ENCODE results near the gene BSDC1.

The BSDC1 gene

GRCh38 chr1:32335790-32336590 lies 58.3 kb downstream of the BSDC1 start, which contains the start of gene MARCKSL1:
MARCKSL1 (minus strand) TSS chr1:32336233; CDS start chr1:32336033, 200 bp downstream.
- H3K18ac ChIP-seq (ENCODE audit: low read length) = peak within 1 kb of the TSS; percentile 99
- peaks cover 0 to 2% of the 10 kb centered on the region in 2 donors for H3K9me3 ChIP-seq (replicated peaks in 1 of 2; ENCODE audit: control insufficient read depth in 2 of 2, insufficient read depth in 1 of 2, low read depth in 1 of 2, low read length in 2 of 2)
- peak within 1 kb of the TSS; percentile 66 for H3K27ac ChIP-seq (replicated peaks; ENCODE audit: low read length)
- no CpG with 5 or more reads among the region's 95 CpGs for WGBS, 2 donors (ENCODE audit: extremely low coverage in 2 of 2, insufficient read length in 2 of 2, insufficient replicate concordance in 1 of 2)
- peak within 1 kb of the TSS; percentile 77 for H2AK5ac ChIP-seq (ENCODE audit: low read depth, low read length)
- peak within 1 kb of the TSS; percentile 88 for H2BK5ac ChIP-seq (ENCODE audit: low read length)
- no peaks in the 10 kb centered on the region for H3K27me3 ChIP-seq (ENCODE audit: control insufficient read depth in 3 of 3, insufficient read depth in 3 of 3, low read depth in 1 of 3, low read length in 3 of 3)
- H3K4ac ChIP-seq (ENCODE audit: low read length) = peak within 1 kb of the TSS; percentile 55
- peak within 1 kb of the TSS; percentile 66 for H2BK15ac ChIP-seq (ENCODE audit: low read length)
- peaks cover 33 to 41% of the 10 kb centered on the region in 2 donors for H3K36me3 ChIP-seq (replicated peaks in 1 of 2; ENCODE audit: control insufficient read depth in 2 of 2, insufficient read depth in 2 of 2, low read length in 2 of 2)
- peaks cover 33 to 38% of the 10 kb centered on the region in 2 donors for H3K4me1 ChIP-seq (ENCODE audit: control insufficient read depth in 2 of 2, insufficient read depth in 1 of 2, low read depth in 1 of 2, low read length in 2 of 2)
- H2AFZ ChIP-seq (ENCODE audit: low read length) = peak within 1 kb of the TSS; percentile 87
- peak within 1 kb of the TSS; percentile 98 for H3K9ac ChIP-seq (ENCODE audit: low read depth, low read length, poor library complexity)
- H3K23ac ChIP-seq (ENCODE audit: low read depth, low read length, poor library complexity) = peak within 1 kb of the TSS; percentile 95
- H3K4me2 ChIP-seq (ENCODE audit: insufficient read depth, low read length, poor library complexity, severe bottlenecking) = peak within 1 kb of the TSS; percentile 72
- peak; percentile 86 for DNase-seq (ENCODE audit: low spot score)
- H4K91ac ChIP-seq (ENCODE audit: low read depth, low read length, poor library complexity) = peak within 1 kb of the TSS; percentile 62
- H3K79me1 ChIP-seq (ENCODE audit: low read depth, low read length) = peaks cover 2% of the 10 kb centered on the region
- no peak within 1 kb of the TSS for H2BK12ac ChIP-seq (ENCODE audit: low read length)
- H3K14ac ChIP-seq (ENCODE audit: low read length) = peak within 1 kb of the TSS; percentile 86
- H3K4me3 ChIP-seq (ENCODE audit: low read length in 2 of 2) = peak within 1 kb of the TSS; percentile 82 to 98
- H4K8ac ChIP-seq (ENCODE audit: low read depth, low read length) = no peak within 1 kb of the TSS
- no peak within 1 kb of the TSS for H2BK120ac ChIP-seq (ENCODE audit: low read depth, low read length)

DNA sequence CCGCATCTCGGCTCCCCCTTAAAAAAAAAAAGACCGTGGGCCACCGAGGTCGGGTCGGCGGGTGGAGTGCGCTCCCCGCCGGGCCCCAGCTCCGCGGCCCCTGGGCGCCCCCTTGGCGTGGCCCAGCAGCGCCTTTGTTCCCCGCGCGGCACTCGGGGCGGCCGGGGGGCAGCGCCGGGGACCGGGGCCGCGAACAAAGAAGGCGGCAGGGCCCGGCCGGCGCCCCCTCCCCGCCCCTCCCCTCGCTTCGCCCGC lies 58.8 kb downstream of the BSDC1 start:
- peak overlapping the region; percentile 82 to 98 for H3K4me3 ChIP-seq (ENCODE audit: low read length in 2 of 2)
- no peak overlapping the region for H2AFZ ChIP-seq (ENCODE audit: low read length)
- H3K4me1 ChIP-seq (ENCODE audit: control insufficient read depth in 2 of 2, insufficient read depth in 1 of 2, low read depth in 1 of 2, low read length in 2 of 2) = peaks cover 33 to 38% of the 10 kb centered on the region in 2 donors
- no peak overlapping the region for H2BK12ac ChIP-seq (ENCODE audit: low read length)
- H3K27me3 ChIP-seq (ENCODE audit: control insufficient read depth in 3 of 3, insufficient read depth in 3 of 3, low read depth in 1 of 3, low read length in 3 of 3) = no peaks in the 10 kb centered on the region
- H3K18ac ChIP-seq (ENCODE audit: low read length) = peak overlapping the region; percentile 95
- peaks cover 2% of the 10 kb centered on the region for H3K79me1 ChIP-seq (ENCODE audit: low read depth, low read length)
- no peak overlapping the region for H3K14ac ChIP-seq (ENCODE audit: low read length)
- peaks cover 0 to 2% of the 10 kb centered on the region in 2 donors for H3K9me3 ChIP-seq (replicated peaks in 1 of 2; ENCODE audit: control insufficient read depth in 2 of 2, insufficient read depth in 1 of 2, low read depth in 1 of 2, low read length in 2 of 2)
- peak overlapping the region; percentile 72 for H3K4me2 ChIP-seq (ENCODE audit: insufficient read depth, low read length, poor library complexity, severe bottlenecking)
- no peak overlapping the region for H3K23ac ChIP-seq (ENCODE audit: low read depth, low read length, poor library complexity)
- H3K4ac ChIP-seq (ENCODE audit: low read length) = no peak overlapping the region
- H2BK15ac ChIP-seq (ENCODE audit: low read length) = no peak overlapping the region
- H2BK120ac ChIP-seq (ENCODE audit: low read depth, low read length) = no peak overlapping the region
- H3K27ac ChIP-seq (replicated peaks; ENCODE audit: low read length) = peak overlapping the region; percentile 66
- WGBS, 2 donors (ENCODE audit: extremely low coverage in 2 of 2, insufficient read length in 2 of 2, insufficient replicate concordance in 1 of 2) = no CpG with 5 or more reads among the region's 34 CpGs
- H2AK5ac ChIP-seq (ENCODE audit: low read depth, low read length) = peak overlapping the region; percentile 77
- H3K9ac ChIP-seq (ENCODE audit: low read depth, low read length, poor library complexity) = no peak overlapping the region
- H4K91ac ChIP-seq (ENCODE audit: low read depth, low read length, poor library complexity) = no peak overlapping the region
- H2BK5ac ChIP-seq (ENCODE audit: low read length) = peak overlapping the region; percentile 88
- no peak for DNase-seq (ENCODE audit: low spot score)
- H4K8ac ChIP-seq (ENCODE audit: low read depth, low read length) = no peak overlapping the region
- peaks cover 36 to 47% of the 10 kb centered on the region in 2 donors for H3K36me3 ChIP-seq (replicated peaks in 1 of 2; ENCODE audit: control insufficient read depth in 2 of 2, insufficient read depth in 2 of 2, low read length in 2 of 2)

DNA sequence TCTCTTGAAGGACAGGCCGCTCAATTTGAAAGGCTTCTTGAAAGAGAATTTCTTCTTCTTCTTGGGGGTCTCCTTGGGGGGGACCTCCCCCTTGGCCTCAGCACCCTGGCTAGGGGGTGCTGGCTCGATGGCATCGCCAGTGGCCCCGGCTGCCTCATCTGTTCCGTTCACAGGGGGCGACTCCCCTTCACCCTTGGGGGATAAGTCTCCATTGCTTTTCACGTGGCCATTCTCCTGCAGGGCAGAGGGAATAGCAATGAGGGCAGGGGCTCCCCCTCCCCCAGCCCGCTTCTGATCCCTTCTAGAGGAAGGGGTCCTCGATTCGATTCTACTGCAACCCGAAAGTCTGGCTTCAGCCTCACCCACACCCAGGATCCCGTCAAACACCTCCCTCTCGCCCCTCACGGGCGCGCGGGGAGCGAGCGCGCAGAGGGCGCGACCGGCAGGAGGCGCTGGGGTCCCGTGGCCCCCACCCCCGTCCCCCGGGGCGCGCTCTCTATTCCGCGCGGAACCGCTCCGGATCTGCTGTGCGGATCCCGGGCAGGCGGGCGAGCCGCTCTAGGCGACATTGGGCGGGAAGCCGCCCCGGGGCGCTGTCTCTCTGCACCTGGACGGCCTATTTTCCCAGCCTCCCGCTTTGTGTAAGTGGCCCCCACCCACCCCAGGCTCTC lies 59.2 kb downstream of the BSDC1 start:
- H4K8ac ChIP-seq (ENCODE audit: low read depth, low read length) = no peak overlapping the region
- H3K79me1 ChIP-seq (ENCODE audit: low read depth, low read length) = peaks cover 2% of the 10 kb centered on the region
- H3K9me3 ChIP-seq (replicated peaks in 1 of 2; ENCODE audit: control insufficient read depth in 2 of 2, insufficient read depth in 1 of 2, low read depth in 1 of 2, low read length in 2 of 2) = peaks cover 0 to 2% of the 10 kb centered on the region in 2 donors
- no CpG with 5 or more reads among the region's 46 CpGs for WGBS, 2 donors (ENCODE audit: extremely low coverage in 2 of 2, insufficient read length in 2 of 2, insufficient replicate concordance in 1 of 2)
- H3K4me3 ChIP-seq (ENCODE audit: low read length in 2 of 2) = peak overlapping the region; percentile 82 to 98
- H2AK5ac ChIP-seq (ENCODE audit: low read depth, low read length) = peak overlapping the region; percentile 77
- H3K4me2 ChIP-seq (ENCODE audit: insufficient read depth, low read length, poor library complexity, severe bottlenecking) = peak overlapping the region; percentile 72
- peak overlapping the region; percentile 66 for H3K27ac ChIP-seq (replicated peaks; ENCODE audit: low read length)
- no peak for DNase-seq (ENCODE audit: low spot score)
- H2BK5ac ChIP-seq (ENCODE audit: low read length) = peak overlapping the region; percentile 88
- H3K14ac ChIP-seq (ENCODE audit: low read length) = peak overlapping the region; percentile 65
- H3K4ac ChIP-seq (ENCODE audit: low read length) = peak overlapping the region; percentile 55
- no peak overlapping the region for H4K91ac ChIP-seq (ENCODE audit: low read depth, low read length, poor library complexity)
- H2AFZ ChIP-seq (ENCODE audit: low read length) = no peak overlapping the region
- peak overlapping the region; percentile 56 for H3K23ac ChIP-seq (ENCODE audit: low read depth, low read length, poor library complexity)
- no peak overlapping the region for H2BK15ac ChIP-seq (ENCODE audit: low read length)
- H3K36me3 ChIP-seq (replicated peaks in 1 of 2; ENCODE audit: control insufficient read depth in 2 of 2, insufficient read depth in 2 of 2, low read length in 2 of 2) = peaks cover 40 to 51% of the 10 kb centered on the region in 2 donors
- no peaks in the 10 kb centered on the region for H3K27me3 ChIP-seq (ENCODE audit: control insufficient read depth in 3 of 3, insufficient read depth in 3 of 3, low read depth in 1 of 3, low read length in 3 of 3)
- no peak overlapping the region for H2BK120ac ChIP-seq (ENCODE audit: low read depth, low read length)
- H3K18ac ChIP-seq (ENCODE audit: low read length) = peak overlapping the region; percentile 95
- H3K4me1 ChIP-seq (ENCODE audit: control insufficient read depth in 2 of 2, insufficient read depth in 1 of 2, low read depth in 1 of 2, low read length in 2 of 2) = peaks cover 33 to 38% of the 10 kb centered on the region in 2 donors
- H3K9ac ChIP-seq (ENCODE audit: low read depth, low read length, poor library complexity) = peak overlapping the region; percentile 96
- H2BK12ac ChIP-seq (ENCODE audit: low read length) = no peak overlapping the region

DNA sequence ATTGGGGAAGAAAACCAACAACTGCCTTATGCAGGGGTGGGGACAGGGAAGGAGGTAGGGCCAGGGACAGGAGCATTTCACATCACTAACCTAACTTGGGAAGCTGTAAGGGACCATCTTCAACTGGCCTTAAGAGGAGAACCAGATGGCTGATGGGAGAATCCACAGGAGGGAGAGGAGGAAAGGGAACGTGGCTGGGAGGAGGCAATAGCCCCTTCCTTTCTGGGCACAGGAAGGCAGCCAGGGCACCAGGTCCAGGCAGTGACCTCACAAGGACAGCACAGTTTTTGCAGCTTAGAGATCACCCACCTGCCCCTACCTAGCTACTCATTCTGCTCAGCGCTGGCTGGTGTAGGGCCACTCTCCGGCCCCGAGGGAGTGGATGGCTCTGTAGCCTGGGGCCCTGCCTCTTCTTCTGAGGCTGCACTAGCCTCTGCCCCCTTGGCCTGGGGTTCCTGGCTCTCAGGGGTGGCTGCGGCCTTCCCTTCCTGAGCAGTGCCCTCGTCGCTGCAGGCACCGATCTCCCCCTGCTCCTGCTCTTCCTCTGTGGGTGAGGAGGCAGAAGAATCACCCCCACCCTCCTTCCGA lies 59.9 kb downstream of the BSDC1 start:
- Histone ChIP-seq H3K18ac (ENCODE audit: low read length) (peak overlapping the region; percentile 80), H4K8ac (ENCODE audit: low read depth, low read length) (no peak overlapping the region), H3K14ac (ENCODE audit: low read length) (no peak overlapping the region), H2BK12ac (ENCODE audit: low read length) (no peak overlapping the region), H3K27ac (replicated peaks; ENCODE audit: low read length) (peak overlapping the region; percentile 66), H3K4ac (ENCODE audit: low read length) (no peak overlapping the region), H4K91ac (ENCODE audit: low read depth, low read length, poor library complexity) (peak overlapping the region; percentile 28), H3K4me2 (ENCODE audit: insufficient read depth, low read length, poor library complexity, severe bottlenecking) (peak overlapping the region; percentile 72), H3K36me3 (replicated peaks in 1 of 2; ENCODE audit: control insufficient read depth in 2 of 2, insufficient read depth in 2 of 2, low read length in 2 of 2) (peaks cover 46 to 58% of the 10 kb centered on the region in 2 donors), H3K9me3 (replicated peaks in 1 of 2; ENCODE audit: control insufficient read depth in 2 of 2, insufficient read depth in 1 of 2, low read depth in 1 of 2, low read length in 2 of 2) (peaks cover 0 to 2% of the 10 kb centered on the region in 2 donors), H2AFZ (ENCODE audit: low read length) (no peak overlapping the region), H3K9ac (ENCODE audit: low read depth, low read length, poor library complexity) (peak overlapping the region; percentile 96), H3K4me1 (ENCODE audit: control insufficient read depth in 2 of 2, insufficient read depth in 1 of 2, low read depth in 1 of 2, low read length in 2 of 2) (peaks cover 33 to 38% of the 10 kb centered on the region in 2 donors), H2BK120ac (ENCODE audit: low read depth, low read length) (no peak overlapping the region), H2BK5ac (ENCODE audit: low read length) (peak overlapping the region; percentile 88), H2AK5ac (ENCODE audit: low read depth, low read length) (peak overlapping the region; percentile 77), H2BK15ac (ENCODE audit: low read length) (no peak overlapping the region), H3K79me1 (ENCODE audit: low read depth, low read length) (peaks cover 2% of the 10 kb centered on the region), H3K23ac (ENCODE audit: low read depth, low read length, poor library complexity) (peak overlapping the region; percentile 56), H3K27me3 (ENCODE audit: control insufficient read depth in 3 of 3, insufficient read depth in 3 of 3, low read depth in 1 of 3, low read length in 3 of 3) (no peaks in the 10 kb centered on the region), H3K4me3 (ENCODE audit: low read length in 2 of 2) (peak overlapping the region; percentile 82 to 98)
- WGBS, 2 donors (ENCODE audit: extremely low coverage in 2 of 2, insufficient read length in 2 of 2, insufficient replicate concordance in 1 of 2) = no CpG with 5 or more reads among the region's 9 CpGs
- DNase-seq (ENCODE audit: low spot score) = no peak
